Stimulated activated CD8-positive, alpha-beta memory T cell treated with anti-CD3 and anti-CD28 coated beads, Interleukin-4, amount 100 ng/mL, for 48 hours (primary cell): ENCODE data around the gene WDR7.

Experiments used
- DNase-seq: peaks from one replicate; pipeline ENCODE4 v3.0.0-alpha.2; 2020

Gene WDR7

GRCh38 chr18:56952026-56952425 is 300.9 kb downstream of the WDR7 start:
- no peak for DNase-seq

- DNase-seq: no peak
Measured at GRCh38 chr18:56953428-56954198, 302.5 kb downstream of the WDR7 start.

- no peak for DNase-seq
Measured at GRCh38 chr18:56955490-56955889, 304.3 kb downstream of the WDR7 start.

- DNase-seq: no peak
Measured at GRCh38 chr18:56959120-56959519, 308.0 kb downstream of the WDR7 start.

GRCh38 chr18:56962322-56962721 is 311.2 kb downstream of the WDR7 start:
- DNase-seq: no peak

- no peak for DNase-seq
Measured at GRCh38 chr18:56967035-56967434, 315.9 kb downstream of the WDR7 start.

- no peak for DNase-seq
Measured at GRCh38 chr18:56973487-56973886, 322.3 kb downstream of the WDR7 start.

GRCh38 chr18:56974141-56974540 is 323.0 kb downstream of the WDR7 start:
- no peak for DNase-seq

- no peak for DNase-seq
Measured at GRCh38 chr18:56975276-56975675, 324.1 kb downstream of the WDR7 start.

- DNase-seq: no peak
Measured at GRCh38 chr18:56977309-56977708, 326.1 kb downstream of the WDR7 start.

GRCh38 chr18:56977771-56978170 is 326.6 kb downstream of the WDR7 start:
- no peak for DNase-seq

GRCh38 chr18:56980151-56980550 is 329.0 kb downstream of the WDR7 start:
- no peak for DNase-seq

GRCh38 chr18:56982766-56983165 is 331.6 kb downstream of the WDR7 start:
- no peak for DNase-seq

GRCh38 chr18:56983275-56983992 is 332.3 kb downstream of the WDR7 start:
- no peak for DNase-seq

- DNase-seq: no peak
Measured at GRCh38 chr18:56984731-56985130, 333.6 kb downstream of the WDR7 start.

GRCh38 chr18:56986829-56987228 is 335.7 kb downstream of the WDR7 start:
- no peak for DNase-seq

GRCh38 chr18:56987236-56987635 is 336.1 kb downstream of the WDR7 start:
- no peak for DNase-seq

GRCh38 chr18:56988022-56988421 is 336.9 kb downstream of the WDR7 start:
- no peak for DNase-seq

GRCh38 chr18:56990678-56991077 is 339.5 kb downstream of the WDR7 start:
- no peak for DNase-seq

GRCh38 chr18:56992777-56993176 is 341.6 kb downstream of the WDR7 start:
- no peak for DNase-seq

- DNase-seq: no peak
Measured at GRCh38 chr18:56995579-56996188, 344.5 kb downstream of the WDR7 start.

GRCh38 chr18:56997200-56997599 is 346.0 kb downstream of the WDR7 start:
- no peak for DNase-seq

GRCh38 chr18:56999823-57000222 is 348.7 kb downstream of the WDR7 start:
- no peak for DNase-seq

- DNase-seq: no peak
Measured at GRCh38 chr18:57002627-57003026, 351.5 kb downstream of the WDR7 start.
